Stimulated activated naive CD8-positive, alpha-beta T cell treated with anti-CD3 and anti-CD28 coated beads, Interleukin-15, Interleukin-2, amounts not matched to agents 100 ng/mL and 50 ng/mL, for 24 hours (primary cell): ENCODE results near the gene CD2AP.

Source experiments
- H3K27ac Mint-ChIP-seq: one replicate; pipeline ENCODE4 v1.8.0; 2021; ENCODE audit warnings: mild to moderate bottlenecking, mixed read lengths
- H3K27me3 Mint-ChIP-seq: one replicate; pipeline ENCODE4 v1.8.0; 2021; ENCODE audit warnings: mixed read lengths
- H3K36me3 Mint-ChIP-seq: one replicate; pipeline ENCODE4 v1.8.0; 2021; ENCODE audit warnings: low read depth, mixed read lengths
- H3K4me1 Mint-ChIP-seq: one replicate; pipeline ENCODE4 v1.8.0; 2021; ENCODE audit warnings: low read depth, mixed read lengths
- H3K4me3 Mint-ChIP-seq: one replicate; pipeline ENCODE4 v1.8.0; 2021; ENCODE audit warnings: mild to moderate bottlenecking, mixed read lengths
- H3K9me3 Mint-ChIP-seq: one replicate; pipeline ENCODE4 v1.8.0; 2021; ENCODE audit warnings: mixed read lengths

CD2AP gene

DNA sequence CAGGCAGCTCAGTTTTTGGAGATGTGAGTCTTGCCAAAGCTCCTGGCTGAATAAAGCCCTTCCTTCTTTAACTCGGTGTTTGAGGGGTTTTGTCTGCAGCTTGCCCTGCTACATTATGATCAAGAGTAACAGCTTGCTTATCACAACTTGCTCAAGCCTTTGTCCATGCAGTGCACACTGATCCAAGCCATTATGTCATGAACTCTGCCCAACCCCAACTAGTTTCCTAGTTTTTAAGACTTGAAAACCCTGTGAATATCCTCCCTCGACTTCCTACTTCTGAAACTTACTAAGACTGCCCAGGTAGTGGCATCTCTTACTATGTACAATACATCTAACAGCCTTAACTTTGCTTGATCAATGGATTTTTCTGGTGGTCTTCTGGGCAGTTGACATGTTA is 170.4 kb downstream of the CD2AP start:
- Mint-ChIP-seq H3K4me1 (no peaks in the 10 kb centered on the region), H3K9me3 (no peaks in the 10 kb centered on the region), H3K27me3 (no peaks in the 10 kb centered on the region), H3K36me3 (no peaks in the 10 kb centered on the region), H3K27ac (no peak overlapping the region), H3K4me3 (no peak overlapping the region)

DNA sequence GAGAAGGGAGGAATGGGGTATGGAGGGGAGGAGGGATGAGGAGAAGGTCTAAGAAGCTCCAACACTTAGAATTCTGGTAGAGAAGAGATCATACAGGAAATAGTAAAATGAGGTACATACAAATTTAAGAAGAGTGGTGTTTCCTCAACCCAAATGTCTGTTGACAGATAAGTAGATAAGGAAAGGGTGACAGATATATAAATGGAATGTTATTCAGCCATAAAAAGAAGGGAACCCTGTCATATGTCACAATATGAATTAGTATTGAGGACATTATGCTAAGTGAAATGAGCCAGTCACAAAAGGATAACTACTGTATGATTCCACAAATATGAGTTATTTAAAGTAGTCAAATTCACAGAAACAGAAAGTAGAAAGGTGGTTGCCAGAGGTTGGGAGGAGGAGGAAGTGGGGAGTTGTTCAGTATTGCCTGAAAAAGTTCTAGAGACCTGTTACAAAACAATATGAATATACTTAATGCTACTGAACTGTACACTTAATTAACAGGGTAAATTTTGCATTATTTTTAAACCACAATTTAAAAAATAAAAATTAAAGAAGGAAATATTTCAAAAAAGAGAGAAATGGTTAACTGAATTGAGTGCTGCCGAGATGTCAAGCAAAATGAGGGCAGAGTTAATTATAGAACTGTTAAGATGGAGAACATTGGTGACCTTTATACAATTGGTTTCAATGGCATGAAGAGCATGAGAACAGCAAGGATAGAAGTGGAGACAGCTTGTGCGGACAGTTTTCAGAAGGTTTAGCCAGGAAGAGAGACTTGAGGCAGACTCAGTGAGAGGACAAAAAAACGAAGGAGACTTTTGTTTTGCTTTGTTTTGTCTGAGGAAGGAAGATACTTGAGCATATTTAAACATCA is 173.2 kb downstream of the CD2AP start:
- Mint-ChIP-seq H3K36me3 (no peaks in the 10 kb centered on the region), H3K4me1 (no peaks in the 10 kb centered on the region), H3K9me3 (no peaks in the 10 kb centered on the region), H3K4me3 (no peak overlapping the region), H3K27me3 (no peaks in the 10 kb centered on the region), H3K27ac (no peak overlapping the region)

DNA sequence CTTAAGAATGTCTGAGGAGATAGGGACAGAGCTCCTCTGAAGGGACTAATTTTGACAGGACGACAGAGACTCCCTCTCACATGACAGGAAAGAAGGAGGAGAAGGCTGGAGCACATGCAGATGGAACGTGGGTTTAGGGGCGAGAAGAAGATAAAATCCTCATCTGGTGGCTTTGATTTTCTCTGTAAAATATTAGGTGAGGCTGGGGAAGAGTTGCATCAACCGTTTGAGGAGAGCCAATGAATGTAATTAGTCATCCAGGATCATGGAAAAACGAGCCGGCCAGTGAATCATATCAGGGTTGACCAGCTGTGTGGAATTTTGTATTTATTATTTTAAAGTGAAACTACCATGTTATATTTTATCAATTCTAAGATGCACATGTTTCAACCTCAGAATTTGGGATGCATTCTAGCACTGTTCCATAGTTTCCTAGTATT is 173.9 kb downstream of the CD2AP start:
- Mint-ChIP-seq H3K9me3 (no peaks in the 10 kb centered on the region), H3K27me3 (no peaks in the 10 kb centered on the region), H3K4me1 (no peaks in the 10 kb centered on the region), H3K36me3 (no peaks in the 10 kb centered on the region), H3K27ac (no peak overlapping the region), H3K4me3 (no peak overlapping the region)

DNA sequence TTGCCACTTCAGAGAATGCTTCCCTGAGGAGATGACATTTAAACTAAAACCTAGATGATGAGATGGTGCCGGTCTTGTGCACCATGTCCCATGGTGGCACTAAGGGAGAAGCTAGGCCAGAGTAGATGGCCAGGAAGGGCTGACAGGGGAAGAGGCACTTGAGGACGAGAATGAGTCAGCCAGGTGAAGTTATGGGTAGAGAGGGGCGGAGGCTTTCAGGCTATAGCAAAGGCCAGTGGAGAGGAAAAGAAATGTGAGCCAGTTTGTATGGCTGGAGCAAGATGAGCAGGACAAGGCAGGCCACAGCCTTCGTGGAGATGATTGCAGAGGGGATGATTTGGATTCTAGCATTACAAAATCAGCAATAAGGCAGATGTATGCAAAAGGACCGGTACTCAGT is 176.1 kb downstream of the CD2AP start:
- Mint-ChIP-seq H3K27me3 (no peaks in the 10 kb centered on the region), H3K4me1 (no peaks in the 10 kb centered on the region), H3K27ac (no peak overlapping the region), H3K4me3 (no peak overlapping the region), H3K36me3 (no peaks in the 10 kb centered on the region), H3K9me3 (no peaks in the 10 kb centered on the region)

DNA sequence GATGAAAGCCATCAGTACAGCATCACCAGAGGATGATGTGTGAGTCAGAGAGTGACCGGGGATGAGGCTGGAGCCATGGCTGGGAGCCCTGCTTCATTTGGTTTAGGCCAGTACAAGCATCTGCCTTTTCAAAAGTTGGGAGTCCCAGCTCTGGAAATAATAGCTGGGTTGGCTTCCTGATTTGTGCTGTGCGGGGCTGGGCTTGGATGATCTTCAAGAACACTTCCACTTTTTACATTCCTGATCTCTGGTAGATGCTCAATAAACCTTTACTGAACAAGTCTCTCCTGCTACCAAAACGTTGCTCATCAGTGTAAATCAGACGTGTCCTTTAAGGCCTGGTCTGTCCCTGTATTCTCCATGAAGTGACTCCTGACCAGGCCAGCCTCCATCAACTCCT is 176.7 kb downstream of the CD2AP start:
- Mint-ChIP-seq H3K4me3 (no peak overlapping the region), H3K27ac (no peak overlapping the region), H3K27me3 (no peaks in the 10 kb centered on the region), H3K4me1 (no peaks in the 10 kb centered on the region), H3K9me3 (no peaks in the 10 kb centered on the region), H3K36me3 (no peaks in the 10 kb centered on the region)

DNA sequence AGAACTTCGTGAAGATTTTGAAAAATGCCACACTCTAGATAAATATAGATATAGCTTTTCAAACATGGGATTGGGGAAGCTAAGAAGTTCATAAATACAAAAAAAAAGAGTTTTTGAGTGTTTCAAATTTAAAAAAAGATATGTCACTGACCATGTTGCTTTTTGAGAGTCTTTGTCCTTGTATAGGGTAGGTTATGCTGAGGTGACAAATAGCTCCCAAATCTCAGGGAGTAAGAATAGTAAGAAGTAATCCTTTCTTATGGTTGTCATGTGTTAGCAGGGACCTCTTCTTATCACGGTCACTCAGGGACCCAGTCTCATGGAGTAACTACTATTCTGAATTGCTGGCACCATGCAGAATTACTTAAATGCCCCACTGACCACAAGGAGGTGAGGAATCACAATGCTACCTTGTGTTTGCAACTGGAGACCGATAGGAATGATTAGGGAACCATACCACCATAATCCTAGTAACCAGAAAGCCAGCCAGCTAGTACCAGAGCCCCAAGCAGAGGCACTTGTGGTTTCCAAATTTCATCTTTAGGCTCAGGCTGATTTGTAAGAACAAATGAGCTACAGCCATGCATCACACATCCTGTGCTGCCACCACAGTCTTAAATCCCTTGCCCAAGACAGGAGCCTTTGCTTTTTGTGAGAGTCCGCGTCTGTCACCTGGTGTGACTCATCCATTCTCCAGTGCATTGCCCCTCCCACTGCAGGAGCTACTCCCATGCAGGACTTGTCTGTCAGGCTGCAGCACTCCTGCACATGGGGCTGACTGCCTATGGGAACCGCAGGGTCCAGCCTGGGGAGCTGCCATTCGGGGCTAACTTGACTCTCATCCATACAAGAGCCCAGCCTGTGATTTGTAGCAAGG is 178.4 kb downstream of the CD2AP start:
- Mint-ChIP-seq H3K4me3 (no peak overlapping the region), H3K27me3 (no peaks in the 10 kb centered on the region), H3K27ac (no peak overlapping the region), H3K9me3 (no peaks in the 10 kb centered on the region), H3K36me3 (no peaks in the 10 kb centered on the region), H3K4me1 (no peaks in the 10 kb centered on the region)

DNA sequence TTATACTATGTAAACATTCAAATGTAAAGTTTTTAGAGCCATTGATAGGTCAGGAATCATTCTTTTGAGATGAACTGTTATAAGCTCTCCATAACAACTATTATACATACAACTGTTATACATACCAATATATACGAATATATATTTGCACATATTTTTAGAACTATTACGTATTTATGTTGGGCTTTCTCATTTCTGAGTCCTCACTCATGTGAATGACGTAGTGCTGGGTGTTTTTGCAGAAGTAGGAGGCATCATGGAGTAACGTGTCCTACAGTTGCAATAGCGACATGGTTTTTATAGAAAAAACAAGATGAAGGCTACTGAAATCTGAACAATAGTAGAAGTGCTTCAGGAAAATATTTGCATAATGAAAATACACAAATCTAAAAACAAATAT is 184.4 kb downstream of the CD2AP start:
- Mint-ChIP-seq H3K36me3 (no peaks in the 10 kb centered on the region), H3K9me3 (no peaks in the 10 kb centered on the region), H3K4me1 (no peaks in the 10 kb centered on the region), H3K27ac (no peak overlapping the region), H3K27me3 (peaks cover 11% of the 10 kb centered on the region), H3K4me3 (no peak overlapping the region)

DNA sequence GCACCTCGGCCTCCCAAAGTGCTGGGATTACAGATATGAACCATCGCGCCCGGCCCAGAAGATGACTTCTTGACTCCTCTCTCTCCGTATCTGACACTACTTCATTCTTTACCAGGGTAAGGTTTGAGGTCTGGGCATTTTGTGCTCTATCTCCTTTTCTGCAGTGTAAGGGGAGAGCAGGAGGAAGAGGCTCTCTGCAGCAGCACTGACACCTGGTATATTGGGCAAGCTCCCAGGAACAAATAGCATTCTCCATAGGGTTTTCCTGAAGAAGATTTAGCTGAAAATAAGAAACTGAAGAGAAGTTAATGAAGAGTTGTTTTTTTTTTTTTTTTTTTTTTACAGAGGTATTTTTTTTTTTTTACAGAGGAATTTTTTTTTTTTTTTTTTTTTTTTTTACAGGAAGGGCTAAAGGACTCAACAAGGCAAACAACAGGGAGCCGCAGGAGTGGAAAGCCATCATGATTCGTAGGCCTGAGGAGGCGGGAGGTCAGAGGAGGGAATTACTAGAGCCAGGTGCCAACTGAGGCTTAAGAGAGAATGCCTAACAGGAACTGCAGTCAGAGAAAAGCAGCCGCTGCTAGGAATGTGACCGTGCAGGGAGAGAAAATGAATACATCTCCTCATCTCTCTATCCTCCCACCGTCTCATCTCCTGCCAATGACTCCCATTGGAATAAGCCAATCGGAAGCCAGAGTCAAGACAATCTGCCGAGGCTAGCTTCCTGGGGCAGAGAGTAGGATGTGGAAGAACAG is 186.1 kb downstream of the CD2AP start:
- Mint-ChIP-seq H3K27me3 (peaks cover 14% of the 10 kb centered on the region), H3K9me3 (no peaks in the 10 kb centered on the region), H3K4me1 (no peaks in the 10 kb centered on the region), H3K27ac (no peak overlapping the region), H3K36me3 (no peaks in the 10 kb centered on the region), H3K4me3 (no peak overlapping the region)

DNA sequence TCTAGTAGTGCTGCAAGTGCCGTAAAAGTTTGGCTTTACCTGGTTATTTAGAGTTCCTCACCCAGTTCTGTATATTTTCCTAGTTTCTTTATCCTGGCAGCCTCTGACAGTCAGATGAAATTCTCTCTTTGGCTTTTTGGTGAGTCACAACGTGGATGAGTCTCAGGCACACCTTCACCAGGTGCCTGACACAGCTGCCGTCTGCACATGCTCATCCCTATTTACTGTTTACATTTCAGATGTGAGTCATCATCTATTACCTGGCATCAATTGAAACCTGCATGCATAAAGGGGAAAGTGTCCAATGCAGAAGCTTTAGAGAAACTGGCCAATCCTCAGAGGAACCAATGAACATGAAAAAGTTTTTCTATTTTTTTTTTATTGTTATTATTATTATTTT is 187.5 kb downstream of the CD2AP start:
- no peak overlapping the region for H3K4me3 Mint-ChIP-seq
- H3K9me3 Mint-ChIP-seq, result no peaks in the 10 kb centered on the region
- no peaks in the 10 kb centered on the region for H3K36me3 Mint-ChIP-seq
- H3K27me3 Mint-ChIP-seq, result peaks cover 25% of the 10 kb centered on the region
- H3K27ac Mint-ChIP-seq, result no peak overlapping the region
- H3K4me1 Mint-ChIP-seq, result no peaks in the 10 kb centered on the region

DNA sequence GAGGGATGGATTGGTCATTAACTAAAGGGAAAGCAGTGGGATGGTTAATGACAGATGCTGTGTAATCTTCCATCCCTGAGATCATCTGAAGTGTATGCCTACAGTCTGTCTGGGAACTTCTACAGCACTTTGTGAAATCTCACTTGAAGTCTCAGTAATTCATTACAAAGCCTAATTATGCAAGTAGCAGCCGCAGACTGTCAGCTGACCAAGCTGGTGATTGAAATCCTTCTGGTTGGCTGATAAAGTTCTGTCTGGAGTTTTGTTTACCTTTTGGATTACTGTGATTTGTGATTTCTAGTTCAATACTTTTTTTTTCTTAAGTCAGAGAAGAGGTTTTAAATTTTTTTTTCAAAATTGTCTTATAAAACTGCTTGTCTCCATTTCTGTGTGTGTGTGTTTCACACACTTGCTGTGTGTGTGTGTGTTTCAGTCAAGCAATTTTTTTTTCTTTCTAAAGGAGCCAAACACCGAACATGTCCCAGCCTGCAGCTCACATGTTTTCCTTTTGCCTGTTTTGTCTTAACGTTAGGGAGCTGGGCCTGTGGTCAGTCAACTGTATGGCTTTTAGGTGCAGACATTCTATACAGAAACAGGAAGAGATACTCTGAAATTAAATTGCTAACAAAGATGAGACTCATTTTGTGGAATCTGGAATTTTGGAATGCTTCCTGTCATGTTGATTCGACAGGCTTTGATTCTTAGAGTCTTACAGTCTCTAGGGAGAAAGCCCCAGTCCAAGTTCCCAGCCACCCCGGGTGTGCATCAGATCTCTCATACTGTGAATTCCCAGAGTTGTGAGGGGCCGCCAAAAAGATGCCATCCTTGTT is 192.3 kb downstream of the CD2AP start:
- no peak overlapping the region for H3K4me3 Mint-ChIP-seq
- H3K4me1 Mint-ChIP-seq, result no peaks in the 10 kb centered on the region
- no peaks in the 10 kb centered on the region for H3K9me3 Mint-ChIP-seq
- peaks cover 25% of the 10 kb centered on the region for H3K27me3 Mint-ChIP-seq
- no peak overlapping the region for H3K27ac Mint-ChIP-seq
- H3K36me3 Mint-ChIP-seq, result no peaks in the 10 kb centered on the region

DNA sequence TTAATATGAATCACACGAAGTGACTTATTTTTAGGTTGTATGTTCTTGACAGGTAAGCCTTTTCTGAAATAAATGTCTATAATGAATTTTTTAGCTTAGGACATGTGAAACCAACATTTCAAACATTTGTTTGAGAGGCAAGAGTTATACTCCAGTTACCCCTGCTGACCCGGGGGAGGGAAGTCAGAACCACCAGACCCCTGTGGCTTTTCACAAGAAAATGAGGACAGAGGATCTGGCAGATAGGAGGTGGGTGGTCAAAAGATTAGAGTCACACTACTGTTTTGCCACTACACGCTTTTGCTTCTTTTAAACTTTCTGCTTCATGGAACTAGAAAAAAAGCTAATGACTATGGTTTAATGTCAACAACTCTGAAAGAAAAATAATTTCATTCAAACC is 193.3 kb downstream of the CD2AP start:
- H3K4me3 Mint-ChIP-seq, result no peak overlapping the region
- H3K27me3 Mint-ChIP-seq, result peaks cover 25% of the 10 kb centered on the region
- no peaks in the 10 kb centered on the region for H3K4me1 Mint-ChIP-seq
- no peaks in the 10 kb centered on the region for H3K36me3 Mint-ChIP-seq
- H3K9me3 Mint-ChIP-seq, result no peaks in the 10 kb centered on the region
- no peak overlapping the region for H3K27ac Mint-ChIP-seq

DNA sequence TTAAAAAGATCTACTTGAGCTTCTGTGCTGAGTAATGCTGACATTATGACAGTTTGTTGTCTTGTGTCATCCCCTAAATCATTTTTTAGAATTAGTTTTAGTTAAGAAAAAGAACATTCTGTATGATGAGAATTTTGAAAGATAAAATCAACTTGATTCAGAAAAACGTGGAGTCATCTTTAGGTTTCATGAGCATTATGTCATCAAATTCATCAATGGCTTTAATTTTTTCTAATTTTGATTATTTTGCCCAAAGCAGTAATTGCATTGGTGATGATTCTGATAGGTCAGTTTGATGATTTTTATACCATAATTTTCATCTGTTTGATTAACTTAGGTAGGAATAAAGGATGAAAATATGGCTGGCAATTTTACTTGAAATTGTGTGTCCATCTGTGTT is 194.2 kb downstream of the CD2AP start:
- H3K9me3 Mint-ChIP-seq, result no peaks in the 10 kb centered on the region
- H3K27me3 Mint-ChIP-seq, result peaks cover 22% of the 10 kb centered on the region
- H3K27ac Mint-ChIP-seq, result no peak overlapping the region

DNA sequence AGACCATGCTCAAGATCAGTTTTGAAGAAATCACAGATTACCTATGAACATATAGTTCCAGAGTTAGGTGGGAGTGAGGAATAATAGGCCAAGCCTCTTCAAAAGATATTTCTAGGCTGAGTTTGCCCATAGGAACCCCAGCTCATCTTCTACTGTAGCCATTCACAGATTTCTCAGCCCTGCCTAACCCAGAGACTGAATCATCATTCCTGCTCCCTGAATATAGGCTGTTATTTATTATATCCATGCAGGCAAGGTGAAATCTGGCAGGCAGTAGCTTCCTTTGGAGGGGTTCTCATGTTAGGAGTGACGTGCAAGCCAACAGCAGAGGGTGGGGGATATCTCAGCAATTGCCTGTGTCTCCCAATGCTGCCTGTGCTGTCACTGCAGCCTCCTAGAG is 195.2 kb downstream of the CD2AP start:
- Mint-ChIP-seq H3K27me3 (peaks cover 26% of the 10 kb centered on the region), H3K9me3 (no peaks in the 10 kb centered on the region), H3K27ac (no peak overlapping the region), H3K4me1 (no peaks in the 10 kb centered on the region), H3K4me3 (no peak overlapping the region), H3K36me3 (no peaks in the 10 kb centered on the region)

More for the DNA sequence above, 194.2 kb downstream of the CD2AP start:
- no peak overlapping the region for H3K4me3 Mint-ChIP-seq
- no peaks in the 10 kb centered on the region for H3K4me1 Mint-ChIP-seq
- no peaks in the 10 kb centered on the region for H3K36me3 Mint-ChIP-seq

DNA sequence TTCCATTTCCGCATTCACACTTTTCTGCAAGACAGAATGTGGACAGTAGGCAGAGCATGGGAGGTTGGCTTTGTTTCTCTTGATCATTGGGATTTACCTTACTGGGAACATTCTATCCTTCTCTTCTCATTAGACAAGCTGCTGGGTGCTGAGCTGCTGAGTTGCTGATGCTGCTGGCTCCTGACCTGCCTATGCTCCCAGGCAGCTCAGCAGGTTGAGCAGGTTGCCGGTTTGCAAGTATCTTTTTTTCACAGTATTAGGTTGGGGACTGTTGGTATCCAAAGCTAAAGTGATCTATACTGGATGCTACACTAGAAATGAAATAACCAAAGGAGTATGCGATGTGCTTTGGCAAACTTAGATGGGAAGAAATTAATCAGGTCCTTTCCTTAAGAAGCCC is 197.1 kb downstream of the CD2AP start:
- H3K4me3 Mint-ChIP-seq, result no peak overlapping the region
- no peaks in the 10 kb centered on the region for H3K36me3 Mint-ChIP-seq
- peaks cover 20% of the 10 kb centered on the region for H3K27me3 Mint-ChIP-seq
- H3K27ac Mint-ChIP-seq, result no peak overlapping the region
- H3K4me1 Mint-ChIP-seq, result no peaks in the 10 kb centered on the region
- H3K9me3 Mint-ChIP-seq, result no peaks in the 10 kb centered on the region
